ENCODE measurements around the gene SPATA12. TPM values are rescaled to one million over a fixed set of nuclear protein-coding genes. Genes with fewer than 3 reads are reported as not detected.

SPATA12 gene
- total and polyA plus RNA-seq, 4 donors = not detected

DNA sequence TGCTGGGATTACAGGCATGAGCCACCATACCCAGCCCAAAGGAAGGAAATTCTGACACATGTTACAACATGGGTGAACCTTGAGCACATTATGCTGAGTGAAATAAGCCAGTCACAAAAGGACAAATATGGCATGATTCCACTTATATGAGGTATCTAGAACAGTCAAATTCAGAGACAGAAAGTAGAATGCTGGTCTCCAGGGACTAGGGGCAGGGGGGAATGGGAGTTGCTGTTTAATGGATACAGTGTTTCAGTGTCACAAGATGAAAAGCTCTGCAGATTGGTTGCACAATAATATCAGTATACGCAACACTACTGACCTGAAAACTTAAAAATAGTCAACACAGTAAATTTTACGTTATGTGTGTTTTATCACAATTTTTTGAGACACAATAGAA, 4.1 kb downstream of the SPATA12 start:
- DNase-seq (ENCODE audit: low spot score) = no peak
- H3K9ac ChIP-seq (ENCODE audit: low read depth in 1 of 2, low read length in 2 of 2) = no peak overlapping the region
- 86% methylated on average over 2 of the region's 2 CpGs for WGBS
- H3K9me3 ChIP-seq (ENCODE audit: control insufficient read depth in 4 of 4, low read length in 3 of 4) = no peaks in the 10 kb centered on the region
- no peaks in the 10 kb centered on the region for H3K27me3 ChIP-seq (ENCODE audit: control insufficient read depth in 4 of 4, insufficient read depth in 4 of 4, low read length in 3 of 4)
- TF ChIP-seq GABPA (IDR thresholded peaks at IDR 0.05 in 1 of 2, conservative IDR thresholded peaks at IDR 0.05 in 1 of 2) = no peak
- no peak for TF ChIP-seq HNF4A (conservative IDR thresholded peaks at IDR 0.05)
- TF ChIP-seq, protein P1, sequence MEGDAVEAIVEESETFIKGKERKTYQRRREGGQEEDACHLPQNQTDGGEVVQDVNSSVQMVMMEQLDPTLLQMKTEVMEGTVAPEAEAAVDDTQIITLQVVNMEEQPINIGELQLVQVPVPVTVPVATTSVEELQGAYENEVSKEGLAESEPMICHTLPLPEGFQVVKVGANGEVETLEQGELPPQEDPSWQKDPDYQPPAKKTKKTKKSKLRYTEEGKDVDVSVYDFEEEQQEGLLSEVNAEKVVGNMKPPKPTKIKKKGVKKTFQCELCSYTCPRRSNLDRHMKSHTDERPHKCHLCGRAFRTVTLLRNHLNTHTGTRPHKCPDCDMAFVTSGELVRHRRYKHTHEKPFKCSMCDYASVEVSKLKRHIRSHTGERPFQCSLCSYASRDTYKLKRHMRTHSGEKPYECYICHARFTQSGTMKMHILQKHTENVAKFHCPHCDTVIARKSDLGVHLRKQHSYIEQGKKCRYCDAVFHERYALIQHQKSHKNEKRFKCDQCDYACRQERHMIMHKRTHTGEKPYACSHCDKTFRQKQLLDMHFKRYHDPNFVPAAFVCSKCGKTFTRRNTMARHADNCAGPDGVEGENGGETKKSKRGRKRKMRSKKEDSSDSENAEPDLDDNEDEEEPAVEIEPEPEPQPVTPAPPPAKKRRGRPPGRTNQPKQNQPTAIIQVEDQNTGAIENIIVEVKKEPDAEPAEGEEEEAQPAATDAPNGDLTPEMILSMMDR (IDR thresholded peaks at IDR 0.05; ENCODE audit: low read depth, low read length, missing input control) = no peak
- TF ChIP-seq EGR1 (IDR thresholded peaks at IDR 0.05; ENCODE audit: low read depth in 2 of 2) = no peak
- TF ChIP-seq, protein P2, sequence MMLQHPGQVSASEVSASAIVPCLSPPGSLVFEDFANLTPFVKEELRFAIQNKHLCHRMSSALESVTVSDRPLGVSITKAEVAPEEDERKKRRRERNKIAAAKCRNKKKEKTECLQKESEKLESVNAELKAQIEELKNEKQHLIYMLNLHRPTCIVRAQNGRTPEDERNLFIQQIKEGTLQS (IDR thresholded peaks at IDR 0.05) = no peak
- no peak for TF ChIP-seq SP1 (IDR thresholded peaks at IDR 0.05)
- TF ChIP-seq, protein P3, sequence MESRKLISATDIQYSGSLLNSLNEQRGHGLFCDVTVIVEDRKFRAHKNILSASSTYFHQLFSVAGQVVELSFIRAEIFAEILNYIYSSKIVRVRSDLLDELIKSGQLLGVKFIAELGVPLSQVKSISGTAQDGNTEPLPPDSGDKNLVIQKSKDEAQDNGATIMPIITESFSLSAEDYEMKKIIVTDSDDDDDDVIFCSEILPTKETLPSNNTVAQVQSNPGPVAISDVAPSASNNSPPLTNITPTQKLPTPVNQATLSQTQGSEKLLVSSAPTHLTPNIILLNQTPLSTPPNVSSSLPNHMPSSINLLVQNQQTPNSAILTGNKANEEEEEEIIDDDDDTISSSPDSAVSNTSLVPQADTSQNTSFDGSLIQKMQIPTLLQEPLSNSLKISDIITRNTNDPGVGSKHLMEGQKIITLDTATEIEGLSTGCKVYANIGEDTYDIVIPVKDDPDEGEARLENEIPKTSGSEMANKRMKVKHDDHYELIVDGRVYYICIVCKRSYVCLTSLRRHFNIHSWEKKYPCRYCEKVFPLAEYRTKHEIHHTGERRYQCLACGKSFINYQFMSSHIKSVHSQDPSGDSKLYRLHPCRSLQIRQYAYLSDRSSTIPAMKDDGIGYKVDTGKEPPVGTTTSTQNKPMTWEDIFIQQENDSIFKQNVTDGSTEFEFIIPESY (IDR thresholded peaks at IDR 0.05) = no peak
- TF ChIP-seq RAD21 (IDR thresholded peaks at IDR 0.05) = no peak
- no peak for TF ChIP-seq FOXA1 (IDR thresholded peaks at IDR 0.05)
- TF ChIP-seq JUND (IDR thresholded peaks at IDR 0.05) = no peak
- no peak for TF ChIP-seq YY1 (IDR thresholded peaks at IDR 0.05)
- no peak for TF ChIP-seq HNF4G (IDR thresholded peaks at IDR 0.05)
- TF ChIP-seq, protein P4, sequence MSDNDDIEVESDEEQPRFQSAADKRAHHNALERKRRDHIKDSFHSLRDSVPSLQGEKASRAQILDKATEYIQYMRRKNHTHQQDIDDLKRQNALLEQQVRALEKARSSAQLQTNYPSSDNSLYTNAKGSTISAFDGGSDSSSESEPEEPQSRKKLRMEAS (IDR thresholded peaks at IDR 0.05) = no peak
- TF ChIP-seq RXRA (IDR thresholded peaks at IDR 0.05) = no peak
- TF ChIP-seq TAF1 (conservative IDR thresholded peaks at IDR 0.05) = no peak
- TF ChIP-seq FOXA2 (IDR thresholded peaks at IDR 0.05) = no peak
- TF ChIP-seq, protein P5, sequence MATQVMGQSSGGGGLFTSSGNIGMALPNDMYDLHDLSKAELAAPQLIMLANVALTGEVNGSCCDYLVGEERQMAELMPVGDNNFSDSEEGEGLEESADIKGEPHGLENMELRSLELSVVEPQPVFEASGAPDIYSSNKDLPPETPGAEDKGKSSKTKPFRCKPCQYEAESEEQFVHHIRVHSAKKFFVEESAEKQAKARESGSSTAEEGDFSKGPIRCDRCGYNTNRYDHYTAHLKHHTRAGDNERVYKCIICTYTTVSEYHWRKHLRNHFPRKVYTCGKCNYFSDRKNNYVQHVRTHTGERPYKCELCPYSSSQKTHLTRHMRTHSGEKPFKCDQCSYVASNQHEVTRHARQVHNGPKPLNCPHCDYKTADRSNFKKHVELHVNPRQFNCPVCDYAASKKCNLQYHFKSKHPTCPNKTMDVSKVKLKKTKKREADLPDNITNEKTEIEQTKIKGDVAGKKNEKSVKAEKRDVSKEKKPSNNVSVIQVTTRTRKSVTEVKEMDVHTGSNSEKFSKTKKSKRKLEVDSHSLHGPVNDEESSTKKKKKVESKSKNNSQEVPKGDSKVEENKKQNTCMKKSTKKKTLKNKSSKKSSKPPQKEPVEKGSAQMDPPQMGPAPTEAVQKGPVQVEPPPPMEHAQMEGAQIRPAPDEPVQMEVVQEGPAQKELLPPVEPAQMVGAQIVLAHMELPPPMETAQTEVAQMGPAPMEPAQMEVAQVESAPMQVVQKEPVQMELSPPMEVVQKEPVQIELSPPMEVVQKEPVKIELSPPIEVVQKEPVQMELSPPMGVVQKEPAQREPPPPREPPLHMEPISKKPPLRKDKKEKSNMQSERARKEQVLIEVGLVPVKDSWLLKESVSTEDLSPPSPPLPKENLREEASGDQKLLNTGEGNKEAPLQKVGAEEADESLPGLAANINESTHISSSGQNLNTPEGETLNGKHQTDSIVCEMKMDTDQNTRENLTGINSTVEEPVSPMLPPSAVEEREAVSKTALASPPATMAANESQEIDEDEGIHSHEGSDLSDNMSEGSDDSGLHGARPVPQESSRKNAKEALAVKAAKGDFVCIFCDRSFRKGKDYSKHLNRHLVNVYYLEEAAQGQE (IDR thresholded peaks at IDR 0.05) = no peak
- H3K4me3 ChIP-seq (ENCODE audit: low read depth in 1 of 3, low read length in 3 of 3) = no peak overlapping the region
- H3K4me1 ChIP-seq (ENCODE audit: control insufficient read depth in 4 of 4, insufficient read depth in 4 of 4, low read length in 3 of 4) = no peaks in the 10 kb centered on the region
- H3K27ac ChIP-seq (ENCODE audit: low read depth in 1 of 2, low read length in 2 of 2) = no peak overlapping the region
- no peaks in the 10 kb centered on the region for H3K36me3 ChIP-seq (ENCODE audit: control insufficient read depth in 4 of 4, insufficient read depth in 3 of 4, low read depth in 1 of 4, low read length in 3 of 4)

DNA sequence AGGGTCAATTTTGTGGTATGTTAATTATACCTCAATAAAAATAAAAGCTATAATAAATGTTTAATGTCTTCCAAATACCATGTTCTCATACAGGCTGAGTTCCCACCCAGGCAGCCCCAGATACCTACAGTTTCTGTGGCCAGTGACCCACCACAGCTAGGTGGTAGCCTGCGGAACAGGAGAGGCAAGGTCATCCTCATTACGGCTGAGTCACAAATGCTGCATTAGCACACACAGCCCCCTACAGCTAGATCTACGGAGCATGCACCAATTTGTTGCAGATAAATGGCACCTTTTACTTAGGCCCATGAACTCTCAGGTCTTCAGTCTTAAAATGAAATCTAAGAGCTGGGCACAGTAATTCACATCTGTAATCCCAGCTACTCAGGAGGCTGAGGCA, 5.1 kb downstream of the SPATA12 start:
- Histone ChIP-seq H3K9ac (ENCODE audit: low read depth in 1 of 2, low read length in 2 of 2) (no peak overlapping the region), H3K4me3 (ENCODE audit: low read depth in 1 of 3, low read length in 3 of 3) (no peak overlapping the region), H3K4me1 (ENCODE audit: control insufficient read depth in 4 of 4, insufficient read depth in 4 of 4, low read length in 3 of 4) (no peaks in the 10 kb centered on the region), H3K27me3 (ENCODE audit: control insufficient read depth in 4 of 4, insufficient read depth in 4 of 4, low read length in 3 of 4) (no peaks in the 10 kb centered on the region), H3K27ac (ENCODE audit: low read depth in 1 of 2, low read length in 2 of 2) (no peak overlapping the region), H3K36me3 (ENCODE audit: control insufficient read depth in 4 of 4, insufficient read depth in 3 of 4, low read depth in 1 of 4, low read length in 3 of 4) (no peaks in the 10 kb centered on the region), H3K9me3 (ENCODE audit: control insufficient read depth in 4 of 4, low read length in 3 of 4) (no peaks in the 10 kb centered on the region)
- no peak for DNase-seq (ENCODE audit: low spot score)
- TF ChIP-seq, protein P5 (IDR thresholded peaks at IDR 0.05) = no peak
- no peak for TF ChIP-seq FOXA2 (IDR thresholded peaks at IDR 0.05)
- 95% methylated on average over 3 of the region's 3 CpGs for WGBS

All from liver (tissue), 9 donors.